Non-pigmented ciliary epithelial cell (primary cell): ENCODE data around the gene ADPRS.

Experiments
- DNase-seq: peaks from one replicate; pipeline ENCODE4 v3.0.0-alpha.2; 2010; ENCODE audit warnings: low read depth

Gene ADPRS

GRCh38 chr1:36087233-36088123 lies 1.2 kb upstream of the ADPRS start:
- no peak for DNase-seq

- no peak for DNase-seq
Observed at GRCh38 chr1:36088265-36088576, 471 bp upstream of the ADPRS start.

GRCh38 chr1:36089393-36090121 lies 865 bp downstream of the ADPRS start:
- DNase-seq = peak; percentile 34

- no peak for DNase-seq
Observed at GRCh38 chr1:36091141-36091540, 2.4 kb downstream of the ADPRS start.

GRCh38 chr1:36091698-36092097 lies 3.0 kb downstream of the ADPRS start:
- DNase-seq = no peak

- DNase-seq = no peak
Observed at GRCh38 chr1:36092166-36092797, 3.6 kb downstream of the ADPRS start.

- DNase-seq = no peak
Observed at GRCh38 chr1:36092798-36093185, 4.1 kb downstream of the ADPRS start.

- no peak for DNase-seq
Observed at GRCh38 chr1:36093226-36093625, 4.5 kb downstream of the ADPRS start.

GRCh38 chr1:36093929-36094328 lies 5.2 kb downstream of the ADPRS start:
- no peak for DNase-seq

- DNase-seq = no peak
Observed at GRCh38 chr1:36094621-36095061, 5.9 kb downstream of the ADPRS start.

- DNase-seq = no peak
Observed at GRCh38 chr1:36095760-36096405, 7.2 kb downstream of the ADPRS start.

- no peak for DNase-seq
Observed at GRCh38 chr1:36096500-36097432, 8.1 kb downstream of the ADPRS start.

- no peak for DNase-seq
Observed at GRCh38 chr1:36097693-36098585, 9.2 kb downstream of the ADPRS start.

GRCh38 chr1:36098650-36099365 lies 10.1 kb downstream of the ADPRS start:
- no peak for DNase-seq

- no peak for DNase-seq
Observed at GRCh38 chr1:36099681-36100341, 11.1 kb downstream of the ADPRS start.

GRCh38 chr1:36100376-36100775 lies 11.7 kb downstream of the ADPRS start:
- no peak for DNase-seq

- no peak for DNase-seq
Observed at GRCh38 chr1:36101546-36101945, 12.9 kb downstream of the ADPRS start.

GRCh38 chr1:36106269-36106668 lies 17.6 kb downstream of the ADPRS start:
- no peak for DNase-seq

GRCh38 chr1:36107394-36107793 lies 18.7 kb downstream of the ADPRS start:
- DNase-seq = no peak
